Activated naive CD4-positive, alpha-beta T cell treated with anti-CD3 and anti-CD28 coated beads for 36 hours (primary cell): ENCODE data around the gene ZBTB33. TPM values are rescaled to one million over a fixed set of nuclear protein-coding genes. Genes with fewer than 3 reads are reported as not detected.

Source experiments
- CTCF ChIA-PET: fragments of 350-600 bp; sonication (Branson Sonifier 250); formaldehyde crosslinking; loops from one replicate; lab custom pipeline; 2021; ENCODE audit warnings: antibody characterized with exemption; lab: Charles Lee
- DNase-seq: peaks from one replicate; pipeline ENCODE4 v3.0.0-alpha.2; 2020
- H3K27ac Mint-ChIP-seq: one replicate; pipeline ENCODE4 v1.8.0; 2021; ENCODE audit warnings: mild to moderate bottlenecking, mixed read lengths
- H3K27me3 Mint-ChIP-seq: one replicate; pipeline ENCODE4 v1.8.0; 2021; ENCODE audit warnings: low read depth, mixed read lengths
- H3K36me3 Mint-ChIP-seq: one replicate; pipeline ENCODE4 v1.8.0; 2021; ENCODE audit warnings: low read depth, mixed read lengths
- H3K4me1 Mint-ChIP-seq: one replicate; pipeline ENCODE4 v1.8.0; 2021; ENCODE audit warnings: low read depth, mixed read lengths
- H3K4me3 Mint-ChIP-seq: one replicate; pipeline ENCODE4 v1.8.0; 2021; ENCODE audit warnings: mild to moderate bottlenecking, moderate library complexity, mixed read lengths
- H3K9me3 Mint-ChIP-seq: one replicate; pipeline ENCODE4 v1.8.0; 2021; ENCODE audit warnings: mixed read lengths
- intact Hi-C: fragments of 100-400 bp; cut with micrococcal nuclease; formaldehyde crosslinking; loops from one replicate; pipeline ENCODE4 v1.15.1; 2023
- total RNA-seq, 2 experiments: library from RNA; stranded (reverse); gene quantifications; one replicate each; pipeline ENCODE4 v1.2.3, GENCODE V29; 2021

ZBTB33 gene
- 10 to 100 TPM; 12.1 to 12.6 TPM for total RNA-seq

DNA sequence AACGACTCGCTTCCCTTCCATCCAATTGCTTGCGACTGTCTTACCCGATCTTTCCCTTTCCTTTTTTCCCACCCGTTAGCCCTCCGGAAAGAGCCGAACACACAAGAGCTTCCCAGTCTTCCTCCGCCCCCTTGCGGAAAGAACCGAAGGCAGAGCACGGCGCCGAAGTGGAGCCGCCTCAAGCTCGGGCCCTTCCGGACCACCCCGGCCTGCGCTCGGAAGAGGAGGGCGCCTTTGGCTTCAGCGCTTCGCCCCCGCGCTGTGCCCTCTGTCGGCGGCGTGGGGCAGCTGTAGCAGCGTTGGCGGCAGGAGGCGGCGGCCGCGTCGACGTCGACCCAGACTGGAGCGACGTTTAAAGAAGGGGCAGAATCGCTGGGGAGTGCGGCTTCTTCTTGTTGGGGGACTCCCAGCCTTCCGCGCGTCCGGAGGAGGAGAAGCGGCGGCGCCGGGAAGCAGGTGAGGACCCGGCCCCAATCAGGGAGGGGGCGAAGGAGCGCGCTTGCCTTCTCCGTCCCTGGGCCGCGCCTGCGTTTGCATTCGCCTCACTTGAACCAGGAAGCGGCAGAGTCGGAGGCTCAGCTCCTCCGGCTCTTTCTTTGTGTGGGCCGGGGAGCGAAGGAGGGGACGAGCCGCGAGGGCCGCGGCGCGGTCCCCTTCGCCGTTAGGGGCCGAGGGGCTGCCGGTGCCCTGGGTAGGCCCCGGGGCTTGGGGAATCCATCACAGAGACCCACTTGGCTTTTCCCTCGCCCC lies at the start of gene ZBTB33:
Gene ZBTB33, plus strand, starts transcription at position 291 of the 750 bp plus-strand sequence. CDS start 2,604 bp downstream, outside the sequence.
- Mint-ChIP-seq H3K9me3 (no peaks in the 10 kb centered on the region), H3K27ac (peak within 1 kb of the TSS; percentile 96), H3K36me3 (peaks cover 18% of the 10 kb centered on the region), H3K27me3 (no peaks in the 10 kb centered on the region), H3K4me3 (peak within 1 kb of the TSS; percentile 89), H3K4me1 (peaks cover 22% of the 10 kb centered on the region)
- CTCF ChIA-PET, result interaction anchor here (0.6 to 2.5 kb wide), 7 partner anchors 13 to 59 kb away, joined by 3 to 8 read pairs (median 3); no protein-coding TSS in a partner anchor
- intact Hi-C loops, result loop anchor here (1.0 to 2.0 kb wide), 6 partner anchors 19 to 380 kb away; partner anchors contain the start of genes CUL4B, NDUFA1, NKAP and RNF113A
- peak; percentile 92 for DNase-seq

GRCh38 chrX:120200851-120201250 lies 49.8 kb upstream of the ZBTB33 start:
- no peak overlapping the region for H3K27ac Mint-ChIP-seq
- no peaks in the 10 kb centered on the region for H3K4me1 Mint-ChIP-seq
- H3K4me3 Mint-ChIP-seq, result no peak overlapping the region
- intact Hi-C loops, result no loop called here
- H3K36me3 Mint-ChIP-seq, result no peaks in the 10 kb centered on the region
- CTCF ChIA-PET, result no interaction called here
- H3K9me3 Mint-ChIP-seq, result no peaks in the 10 kb centered on the region
- H3K27me3 Mint-ChIP-seq, result no peaks in the 10 kb centered on the region
- no peak for DNase-seq

- no peak overlapping the region for H3K4me3 Mint-ChIP-seq
- intact Hi-C loops, result no loop called here
- CTCF ChIA-PET, result no interaction called here
These were observed 44.5 kb upstream of the ZBTB33 start for GRCh38 chrX:120205816-120206753.

DNA sequence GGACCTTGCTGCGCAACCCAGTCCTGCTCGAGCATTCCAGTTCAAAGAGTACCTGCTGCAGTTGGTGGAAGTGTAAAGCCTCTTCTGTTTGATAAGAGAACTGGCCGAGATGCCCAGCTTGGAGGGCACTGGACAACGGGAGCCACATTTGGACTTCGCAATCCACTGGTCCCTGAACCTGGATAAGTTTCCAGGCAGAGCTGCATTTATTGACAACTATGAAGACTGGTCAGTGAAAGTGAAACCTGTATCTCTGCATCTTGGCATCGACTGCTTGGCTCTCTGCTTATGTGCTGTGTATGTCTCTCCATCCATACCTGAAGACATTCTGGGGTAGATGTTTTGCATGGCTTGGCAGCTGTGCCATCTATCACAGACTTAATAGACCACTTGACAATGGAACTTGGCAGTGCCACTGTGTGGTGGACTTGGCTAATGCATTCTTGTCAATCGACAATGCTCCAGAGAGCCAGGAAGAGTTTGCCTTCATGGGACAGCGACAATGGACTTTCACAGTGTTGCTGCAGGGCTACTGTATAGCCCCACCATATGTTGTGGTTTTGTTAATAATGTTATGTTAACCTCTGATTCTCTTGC lies 43.5 kb upstream of the ZBTB33 start:
- Mint-ChIP-seq H3K27ac (no peak overlapping the region), H3K9me3 (no peaks in the 10 kb centered on the region), H3K36me3 (no peaks in the 10 kb centered on the region), H3K27me3 (no peaks in the 10 kb centered on the region), H3K4me3 (no peak overlapping the region), H3K4me1 (no peaks in the 10 kb centered on the region)
- intact Hi-C loops, result no loop called here
- CTCF ChIA-PET, result no interaction called here
- no peak for DNase-seq

More at GRCh38 chrX:120205816-120206753, 44.5 kb upstream of the ZBTB33 start:
- no peak overlapping the region for H3K27ac Mint-ChIP-seq
- no peaks in the 10 kb centered on the region for H3K36me3 Mint-ChIP-seq
- H3K9me3 Mint-ChIP-seq, result no peaks in the 10 kb centered on the region
- no peak for DNase-seq
- no peaks in the 10 kb centered on the region for H3K4me1 Mint-ChIP-seq
- no peaks in the 10 kb centered on the region for H3K27me3 Mint-ChIP-seq

DNA sequence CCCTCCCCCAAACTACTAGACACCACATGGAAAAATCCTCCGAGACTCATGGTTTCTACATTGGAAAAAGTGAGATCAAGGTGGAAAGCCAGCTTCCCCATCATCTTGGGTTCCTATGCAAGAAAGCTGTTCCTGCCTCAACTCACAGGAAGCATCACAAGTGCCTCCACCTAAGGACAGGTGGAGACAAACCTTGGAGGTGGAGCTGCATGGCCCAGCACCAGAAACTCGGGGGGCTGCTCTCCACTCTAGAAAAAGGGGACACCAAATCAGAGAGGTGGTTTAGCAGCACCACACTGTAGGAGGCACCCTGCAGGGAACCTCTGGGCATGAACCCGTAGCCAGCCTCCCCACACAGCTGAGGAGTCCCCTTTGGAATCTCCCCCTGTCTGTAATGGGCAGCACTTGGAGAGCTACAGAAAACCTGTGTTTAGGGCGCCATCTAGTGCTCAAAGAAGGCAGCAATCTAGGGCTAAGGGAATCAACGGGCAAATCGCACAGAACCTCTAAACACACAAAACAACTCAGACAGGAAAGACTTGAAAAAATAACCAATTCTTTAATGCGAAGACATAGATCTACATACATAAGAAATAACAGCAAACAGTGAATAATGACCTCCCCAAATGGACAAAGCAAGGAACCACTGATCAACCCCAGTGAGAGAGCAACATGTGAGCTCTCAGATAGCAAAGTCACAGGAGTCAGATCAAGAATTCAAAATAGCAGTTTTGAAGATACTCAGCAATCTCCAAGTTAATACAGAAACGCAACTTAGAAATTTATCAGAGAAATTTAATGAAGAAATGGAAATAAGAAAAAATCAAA lies 37.0 kb upstream of the ZBTB33 start:
- Mint-ChIP-seq H3K4me1 (peaks cover 6% of the 10 kb centered on the region), H3K27me3 (no peaks in the 10 kb centered on the region), H3K36me3 (no peaks in the 10 kb centered on the region), H3K4me3 (no peak overlapping the region), H3K27ac (no peak overlapping the region), H3K9me3 (no peaks in the 10 kb centered on the region)
- peak; percentile 75 for DNase-seq
- intact Hi-C loops, result loop anchor here (1.0 to 10.0 kb wide), 3 partner anchors 31 to 232 kb away; no protein-coding TSS in a partner anchor
- CTCF ChIA-PET, result interaction anchor here (0.7 to 2.2 kb wide), 15 partner anchors 9 to 1191 kb away, joined by 3 to 13 read pairs (median 3); no protein-coding TSS in a partner anchor

DNA sequence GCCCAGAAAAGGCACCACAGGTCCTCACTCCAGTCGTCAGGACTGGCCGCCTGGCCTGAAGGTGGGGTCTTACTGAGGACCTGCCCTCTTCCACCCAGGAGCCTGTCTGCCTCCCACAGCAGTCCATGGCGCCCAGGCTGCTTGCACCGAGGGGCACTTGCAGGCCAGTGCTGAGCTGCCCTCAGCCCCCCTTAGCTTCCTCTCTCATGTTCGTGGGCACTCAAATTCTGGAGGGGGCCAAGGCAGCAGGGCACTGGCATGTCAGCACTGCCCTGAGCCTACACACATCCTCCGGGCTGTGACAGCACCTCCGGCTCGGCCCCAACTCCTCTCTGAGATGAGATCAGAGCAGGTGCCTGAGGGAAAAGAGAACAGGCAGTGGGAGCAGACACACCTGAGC lies 27.2 kb upstream of the ZBTB33 start:
- Mint-ChIP-seq H3K9me3 (no peaks in the 10 kb centered on the region), H3K27me3 (no peaks in the 10 kb centered on the region), H3K27ac (no peak overlapping the region), H3K4me1 (no peaks in the 10 kb centered on the region), H3K4me3 (no peak overlapping the region), H3K36me3 (no peaks in the 10 kb centered on the region)
- no peak for DNase-seq
- intact Hi-C loops, result no loop called here
- CTCF ChIA-PET, result interaction anchor here (3.6 kb wide), 1 partner anchor 10 kb away, joined by 13 read pairs; no protein-coding TSS in a partner anchor

GRCh38 chrX:120224388-120224787 lies 26.2 kb upstream of the ZBTB33 start:
- no peaks in the 10 kb centered on the region for H3K9me3 Mint-ChIP-seq
- intact Hi-C loops, result no loop called here
- no peaks in the 10 kb centered on the region for H3K4me1 Mint-ChIP-seq
- H3K36me3 Mint-ChIP-seq, result peaks cover 1% of the 10 kb centered on the region
- no peaks in the 10 kb centered on the region for H3K27me3 Mint-ChIP-seq
- DNase-seq, result no peak
- CTCF ChIA-PET, result interaction anchor here (3.6 kb wide), 1 partner anchor 11 kb away, joined by 13 read pairs; no protein-coding TSS in a partner anchor
- H3K4me3 Mint-ChIP-seq, result no peak overlapping the region
- H3K27ac Mint-ChIP-seq, result no peak overlapping the region

GRCh38 chrX:120228187-120228908 lies 22.3 kb upstream of the ZBTB33 start:
- Mint-ChIP-seq H3K36me3 (peaks cover 1% of the 10 kb centered on the region), H3K4me1 (no peaks in the 10 kb centered on the region), H3K27ac (no peak overlapping the region), H3K9me3 (no peaks in the 10 kb centered on the region), H3K4me3 (no peak overlapping the region), H3K27me3 (no peaks in the 10 kb centered on the region)
- CTCF ChIA-PET, result interaction anchor here (1.0 to 1.2 kb wide), 2 partner anchors 14 to 15 kb away, joined by 4 to 8 read pairs; no protein-coding TSS in a partner anchor
- intact Hi-C loops, result no loop called here
- DNase-seq, result no peak

- Mint-ChIP-seq H3K27ac (no peak overlapping the region), H3K36me3 (peaks cover 2% of the 10 kb centered on the region), H3K4me3 (no peak overlapping the region), H3K4me1 (no peaks in the 10 kb centered on the region), H3K27me3 (no peaks in the 10 kb centered on the region), H3K9me3 (no peaks in the 10 kb centered on the region)
- no peak for DNase-seq
- intact Hi-C loops, result no loop called here
- CTCF ChIA-PET, result no interaction called here
These were observed 15.3 kb upstream of the ZBTB33 start for GRCh38 chrX:120235284-120235683.

DNA sequence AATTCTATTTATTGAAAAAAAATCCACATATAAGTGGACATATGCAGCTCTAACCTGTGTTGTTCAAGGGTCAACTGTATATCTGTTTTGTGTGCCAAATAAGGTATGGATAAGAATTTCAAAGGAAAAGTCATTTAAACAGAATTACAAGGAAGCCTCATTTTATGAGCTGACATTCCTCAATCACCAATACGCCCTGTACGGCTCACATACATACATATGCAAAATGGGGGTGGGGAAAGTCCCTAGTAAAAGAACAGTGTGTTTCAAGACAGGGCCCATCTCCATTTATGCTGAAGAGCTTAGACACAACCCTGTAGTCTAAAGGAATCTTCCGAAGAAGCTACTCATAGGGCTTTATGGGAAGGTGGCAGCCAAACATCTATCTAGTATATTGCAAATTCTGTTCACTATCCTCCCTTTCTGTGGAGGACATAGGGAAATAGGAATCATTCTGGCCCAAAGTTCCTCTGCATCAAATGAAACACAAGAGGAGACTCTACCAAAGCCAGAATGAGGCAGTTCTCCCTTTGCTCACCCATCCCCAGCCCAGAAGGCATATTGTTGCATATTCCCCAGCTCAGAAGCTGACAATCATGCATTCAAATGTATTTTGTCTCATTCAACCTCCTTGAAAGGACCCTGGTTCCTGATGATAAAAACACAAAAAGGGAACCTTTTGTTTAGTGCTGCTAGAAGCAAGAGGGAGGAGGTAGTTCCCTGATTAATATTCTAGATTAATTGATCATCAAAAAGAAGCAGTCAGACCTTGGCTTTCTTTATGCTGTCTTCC lies 13.7 kb upstream of the ZBTB33 start:
- Mint-ChIP-seq H3K4me3 (no peak overlapping the region), H3K36me3 (peaks cover 2% of the 10 kb centered on the region), H3K9me3 (no peaks in the 10 kb centered on the region), H3K27ac (no peak overlapping the region), H3K27me3 (no peaks in the 10 kb centered on the region), H3K4me1 (peaks cover 3% of the 10 kb centered on the region)
- CTCF ChIA-PET, result no interaction called here
- DNase-seq, result no peak
- intact Hi-C loops, result no loop called here
